IPS-18a (cell line): ENCODE data around the gene OSBPL5.

Source experiments
- H3K27ac ChIP-seq: one replicate; pipeline ENCODE4 v1.5.1; 2013; ENCODE audit warnings: low read length
- H3K27me3 ChIP-seq: one replicate; pipeline ENCODE4 v1.6.1; 2013; ENCODE audit warnings: mild to moderate bottlenecking, low read length; ENCODE audit not compliant: control insufficient read depth, insufficient read depth
- H3K36me3 ChIP-seq: one replicate; pipeline ENCODE4 v1.6.1; 2013; ENCODE audit warnings: low read depth, low read length; ENCODE audit not compliant: control insufficient read depth
- H3K4me1 ChIP-seq: one replicate; pipeline ENCODE4 v1.6.1; 2013; ENCODE audit warnings: low read depth, low read length; ENCODE audit not compliant: control insufficient read depth
- H3K4me3 ChIP-seq: one replicate; pipeline ENCODE4 v1.5.1; 2013; ENCODE audit warnings: low read length
- H3K9ac ChIP-seq: one replicate; pipeline ENCODE4 v1.6.1; 2013; ENCODE audit warnings: mild to moderate bottlenecking, low read length, moderate library complexity
- H3K9me3 ChIP-seq: one replicate; pipeline ENCODE4 v1.6.1; 2013; ENCODE audit warnings: low read depth, low read length; ENCODE audit not compliant: control insufficient read depth

The OSBPL5 gene

GRCh38 chr11:3132271-3132781 is 32.8 kb downstream of the OSBPL5 start:
- H3K4me1 ChIP-seq: no peaks in the 10 kb centered on the region
- no peaks in the 10 kb centered on the region for H3K9me3 ChIP-seq
- H3K36me3 ChIP-seq: no peaks in the 10 kb centered on the region
- H3K4me3 ChIP-seq: no peak overlapping the region
- H3K9ac ChIP-seq: no peak overlapping the region
- no peaks in the 10 kb centered on the region for H3K27me3 ChIP-seq
- no peak overlapping the region for H3K27ac ChIP-seq

- H3K27ac ChIP-seq: no peak overlapping the region
- H3K27me3 ChIP-seq: no peaks in the 10 kb centered on the region
- no peaks in the 10 kb centered on the region for H3K9me3 ChIP-seq
Measured at GRCh38 chr11:3131330-3131941, 33.7 kb downstream of the OSBPL5 start.

DNA sequence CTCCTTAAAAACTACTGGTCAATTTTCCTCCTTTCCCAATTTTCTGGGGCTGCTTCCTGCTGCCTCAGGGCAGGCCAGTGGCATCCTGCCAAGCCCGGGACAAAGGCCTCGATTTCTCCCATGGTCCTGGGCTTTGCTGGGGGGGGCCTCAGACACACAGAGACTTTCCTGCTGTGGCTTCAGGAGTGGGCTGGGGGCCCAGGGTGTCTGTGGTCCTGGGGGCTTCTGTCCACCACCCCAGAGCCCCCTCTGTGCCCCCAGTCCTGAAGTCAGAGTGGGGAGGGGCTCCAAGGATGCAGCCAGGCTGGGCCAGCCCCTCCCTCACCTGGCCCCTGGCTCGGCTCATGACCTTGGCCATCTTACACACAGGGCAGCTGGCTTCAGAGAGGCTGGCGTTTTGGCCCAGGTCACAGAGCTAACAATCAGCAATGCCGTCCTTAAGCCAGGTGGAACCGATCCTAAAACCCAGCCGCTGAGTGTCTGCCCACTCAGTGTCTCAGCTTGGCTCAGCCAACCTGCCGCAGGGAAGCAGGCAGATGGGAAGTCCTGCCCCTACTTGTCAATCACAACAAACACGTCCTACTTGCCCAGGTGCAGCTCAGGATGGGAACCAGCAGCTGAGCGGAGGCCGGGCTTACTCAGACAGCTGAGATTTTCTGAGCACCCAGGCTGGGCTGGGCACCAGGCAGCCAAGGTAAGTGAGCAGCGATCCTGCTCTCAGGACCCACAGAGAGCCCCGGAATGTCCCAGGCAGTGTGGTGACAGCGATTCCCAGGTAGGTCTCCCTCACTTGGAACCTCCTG is 34.6 kb downstream of the OSBPL5 start:
- Histone ChIP-seq H3K36me3 (no peaks in the 10 kb centered on the region), H3K9me3 (no peaks in the 10 kb centered on the region), H3K27ac (no peak overlapping the region), H3K4me1 (no peaks in the 10 kb centered on the region), H3K9ac (no peak overlapping the region), H3K27me3 (no peaks in the 10 kb centered on the region), H3K4me3 (no peak overlapping the region)

More at GRCh38 chr11:3131330-3131941, 33.7 kb downstream of the OSBPL5 start:
- H3K4me1 ChIP-seq: no peaks in the 10 kb centered on the region
- no peak overlapping the region for H3K9ac ChIP-seq
- H3K36me3 ChIP-seq: no peaks in the 10 kb centered on the region
- no peak overlapping the region for H3K4me3 ChIP-seq

GRCh38 chr11:3129591-3130268 is 35.4 kb downstream of the OSBPL5 start:
- H3K4me3 ChIP-seq: no peak overlapping the region
- no peaks in the 10 kb centered on the region for H3K27me3 ChIP-seq
- H3K4me1 ChIP-seq: no peaks in the 10 kb centered on the region
- H3K27ac ChIP-seq: no peak overlapping the region
- H3K9me3 ChIP-seq: no peaks in the 10 kb centered on the region
- H3K9ac ChIP-seq: no peak overlapping the region
- H3K36me3 ChIP-seq: no peaks in the 10 kb centered on the region

- H3K4me3 ChIP-seq: no peak overlapping the region
- H3K4me1 ChIP-seq: no peaks in the 10 kb centered on the region
- H3K9ac ChIP-seq: no peak overlapping the region
- H3K9me3 ChIP-seq: no peaks in the 10 kb centered on the region
- H3K27me3 ChIP-seq: no peaks in the 10 kb centered on the region
- H3K27ac ChIP-seq: no peak overlapping the region
- no peaks in the 10 kb centered on the region for H3K36me3 ChIP-seq
Measured at GRCh38 chr11:3129181-3129590, 35.9 kb downstream of the OSBPL5 start.

DNA sequence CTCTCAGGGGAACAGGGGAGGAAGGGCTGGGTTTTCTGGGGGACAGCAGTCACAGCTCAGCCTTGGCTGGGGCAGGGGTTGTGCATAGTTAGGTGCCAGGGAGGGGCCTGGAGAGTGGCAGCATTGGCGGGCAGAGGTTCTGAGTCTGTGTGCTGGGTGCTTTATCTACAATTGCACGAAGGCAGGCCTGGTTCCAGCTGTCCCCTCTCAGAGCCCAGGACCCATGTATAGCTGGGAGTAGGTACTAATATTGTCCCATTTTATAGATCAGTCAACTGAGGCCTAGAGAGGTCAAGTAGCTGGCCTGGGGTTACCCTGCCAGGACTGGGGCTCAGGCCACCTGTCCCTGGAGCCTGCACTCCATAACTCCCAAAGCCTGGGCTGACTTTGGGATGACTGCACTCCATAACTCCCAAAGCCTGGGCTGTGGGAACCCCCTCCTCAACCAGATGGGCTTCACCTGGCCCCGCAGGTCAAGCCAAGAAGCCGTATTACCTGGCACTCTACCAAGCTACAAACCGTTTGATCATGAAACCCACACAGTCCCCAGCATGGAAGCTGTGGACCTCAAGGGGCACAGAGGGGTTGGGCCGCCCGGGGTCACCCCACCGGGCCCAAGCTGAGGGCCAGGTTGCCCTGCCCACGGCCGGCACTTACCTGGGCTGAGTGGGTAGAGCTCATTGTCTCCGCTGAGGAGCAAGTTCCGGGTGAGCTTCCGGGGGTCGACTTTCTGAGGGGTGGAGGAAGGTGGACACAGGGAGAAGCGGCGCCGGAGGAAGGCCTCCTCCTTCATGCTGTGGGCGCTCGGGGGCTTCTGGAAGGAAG is 36.5 kb downstream of the OSBPL5 start:
- no peak overlapping the region for H3K4me3 ChIP-seq
- H3K27me3 ChIP-seq: no peaks in the 10 kb centered on the region
- no peaks in the 10 kb centered on the region for H3K36me3 ChIP-seq
- H3K27ac ChIP-seq: no peak overlapping the region
- no peak overlapping the region for H3K9ac ChIP-seq
- H3K9me3 ChIP-seq: no peaks in the 10 kb centered on the region
- H3K4me1 ChIP-seq: no peaks in the 10 kb centered on the region

DNA sequence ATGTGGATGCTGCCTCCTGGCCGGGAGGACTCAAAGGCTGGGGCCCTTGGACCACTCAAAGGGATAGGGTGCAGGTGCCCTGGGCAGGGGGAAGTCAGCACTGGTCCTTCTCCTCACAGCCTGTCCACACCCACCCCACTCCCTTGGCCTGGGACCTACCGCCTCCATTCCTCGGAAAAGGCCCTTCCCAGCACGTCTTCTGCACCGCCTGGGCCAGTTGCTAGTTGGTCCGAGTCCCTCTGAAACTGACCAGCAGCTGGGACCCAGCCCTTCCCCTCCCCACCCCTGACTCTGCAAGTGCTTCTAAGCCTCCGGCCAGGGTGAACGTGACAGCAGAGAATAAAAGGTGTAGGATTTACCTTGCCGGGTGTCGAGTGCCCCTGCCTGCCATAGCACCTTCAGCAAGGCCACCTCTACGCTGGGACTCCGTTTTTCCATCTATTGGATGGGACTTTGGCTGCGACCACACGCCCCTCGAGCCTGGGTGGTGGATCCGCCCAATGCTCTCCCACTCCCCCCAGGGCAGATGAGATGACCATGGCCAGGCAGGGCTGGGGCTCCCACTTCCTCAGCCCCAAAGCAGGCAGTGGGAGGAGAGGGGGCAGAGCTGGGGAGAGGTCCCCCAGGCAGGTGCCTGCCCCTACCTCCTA is 37.3 kb downstream of the OSBPL5 start:
- no peak overlapping the region for H3K9ac ChIP-seq
- no peak overlapping the region for H3K27ac ChIP-seq
- H3K9me3 ChIP-seq: no peaks in the 10 kb centered on the region
- H3K4me3 ChIP-seq: no peak overlapping the region
- no peaks in the 10 kb centered on the region for H3K4me1 ChIP-seq
- no peaks in the 10 kb centered on the region for H3K36me3 ChIP-seq
- no peaks in the 10 kb centered on the region for H3K27me3 ChIP-seq

DNA sequence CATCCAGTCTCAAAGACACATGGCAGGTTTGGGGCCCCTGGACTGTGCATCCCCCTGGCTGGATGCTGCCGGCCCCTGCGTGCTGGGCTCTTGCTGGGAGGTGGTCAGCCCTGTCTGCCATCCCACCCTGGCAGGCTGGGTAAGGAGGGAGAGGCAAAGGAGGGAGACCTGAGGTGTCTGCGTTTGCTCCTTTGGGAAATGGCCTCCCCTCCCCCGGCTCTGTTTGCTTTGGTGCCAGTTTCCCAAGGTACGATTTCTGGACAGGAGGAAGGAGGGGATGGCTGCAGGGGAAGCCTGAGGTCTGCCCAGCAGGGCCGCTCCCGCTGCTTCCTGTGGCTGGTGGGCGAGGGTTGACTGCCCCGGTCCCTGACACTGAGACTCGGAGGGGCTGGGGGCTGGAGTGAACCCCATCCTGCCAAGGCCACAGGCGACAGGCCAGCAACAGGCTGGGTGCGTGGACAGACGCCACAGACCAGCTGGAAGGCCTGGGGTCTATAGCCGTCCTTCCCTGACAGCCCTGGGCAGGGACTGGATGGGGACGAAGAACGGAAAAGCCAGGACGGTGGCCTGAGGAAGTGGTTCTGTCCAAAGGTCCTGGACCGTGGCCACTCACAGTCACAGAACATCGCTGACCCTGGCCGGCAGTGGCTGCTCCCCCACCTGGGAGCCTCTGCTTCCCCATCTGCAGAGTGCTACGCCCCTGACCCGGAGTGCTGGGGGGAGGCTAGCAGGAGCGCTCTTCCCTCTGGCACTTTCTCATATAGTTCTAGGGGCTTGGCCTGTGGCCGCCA is 38.0 kb downstream of the OSBPL5 start:
- no peak overlapping the region for H3K9ac ChIP-seq
- no peaks in the 10 kb centered on the region for H3K27me3 ChIP-seq
- no peaks in the 10 kb centered on the region for H3K4me1 ChIP-seq
- H3K9me3 ChIP-seq: no peaks in the 10 kb centered on the region
- no peak overlapping the region for H3K27ac ChIP-seq
- no peaks in the 10 kb centered on the region for H3K36me3 ChIP-seq
- no peak overlapping the region for H3K4me3 ChIP-seq

DNA sequence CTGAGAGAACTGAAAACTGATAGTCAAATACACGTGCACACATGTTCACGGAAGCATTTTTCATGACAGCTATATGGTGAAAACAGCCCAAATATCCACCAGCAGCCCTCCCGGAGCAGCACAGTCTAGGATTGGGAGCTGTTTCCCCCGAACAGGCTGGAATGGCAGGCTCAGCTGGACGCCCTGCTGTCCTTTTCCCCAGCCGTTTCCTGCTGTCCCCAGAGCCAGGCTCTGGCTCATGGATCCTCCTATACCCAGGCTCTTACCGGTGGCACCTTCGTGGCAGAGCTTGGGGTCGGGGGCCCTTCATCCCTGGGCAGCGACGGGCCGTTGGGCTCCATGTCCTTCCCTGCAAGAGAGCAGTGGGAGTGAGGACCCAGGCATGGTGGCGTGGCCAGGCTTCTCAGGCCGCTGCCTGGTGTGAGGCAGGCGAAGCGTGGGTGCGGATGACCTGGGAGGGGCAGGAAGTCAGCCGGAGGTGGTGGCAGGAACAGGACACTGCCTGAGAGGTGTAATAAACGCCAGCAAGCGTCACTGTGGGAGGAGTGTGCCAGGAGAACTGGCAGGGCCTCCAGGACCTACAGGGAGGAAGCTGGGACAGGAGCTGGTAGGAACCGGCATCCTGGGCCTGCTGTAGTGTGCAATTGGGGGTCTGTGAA is 38.8 kb downstream of the OSBPL5 start:
- H3K9ac ChIP-seq: no peak overlapping the region
- no peak overlapping the region for H3K4me3 ChIP-seq
- no peaks in the 10 kb centered on the region for H3K27me3 ChIP-seq

GRCh38 chr11:3124821-3125220 is 40.3 kb downstream of the OSBPL5 start:
- Histone ChIP-seq H3K4me1 (no peaks in the 10 kb centered on the region), H3K9ac (no peak overlapping the region), H3K36me3 (no peaks in the 10 kb centered on the region), H3K27me3 (no peaks in the 10 kb centered on the region), H3K9me3 (no peaks in the 10 kb centered on the region), H3K27ac (no peak overlapping the region), H3K4me3 (no peak overlapping the region)

More for the DNA sequence above, 38.8 kb downstream of the OSBPL5 start:
- H3K9me3 ChIP-seq: no peaks in the 10 kb centered on the region
- no peak overlapping the region for H3K27ac ChIP-seq
- H3K4me1 ChIP-seq: no peaks in the 10 kb centered on the region
- no peaks in the 10 kb centered on the region for H3K36me3 ChIP-seq
